A673 (cell line): ENCODE data around the gene NCKAP5.

Experiments used
- CTCF ChIP-seq: fragments of 300-800, 200-600 bp; sonication (generic); conservative IDR thresholded peaks from 2 replicates; pipeline ENCODE4 v1.5.1; 2017; ENCODE audit warnings: low read depth, mild to moderate bottlenecking, antibody characterized with exemption, low read length, moderate library complexity, mixed read lengths
- EZH2 ChIP-seq: fragments of 200-600 bp; sonication (generic); IDR thresholded peaks from 2 replicates; pipeline ENCODE4 v1.6.1; 2017; ENCODE audit warnings: borderline replicate concordance, low read depth, mild to moderate bottlenecking, mixed read lengths, antibody characterized with exemption, low read length; ENCODE audit not compliant: poor library complexity, severe bottlenecking

- TF ChIP-seq CTCF (no peak), EZH2 (no peak)
Observed at GRCh38 chr2:132825601-132826000, 742.7 kb downstream of the NCKAP5 start.
